Measurements from ENCODE around the gene MAP2K3.

- no peak for TF ChIP-seq CTCF (conservative IDR thresholded peaks at IDR 0.05; ENCODE audit: low read length)
- no peak for TF ChIP-seq EZH2phosphoT487 (IDR thresholded peaks at IDR 0.05; ENCODE audit: borderline replicate concordance, low read depth, low read length)
These were observed 811 bp upstream of the MAP2K3 start for GRCh38 chr17:21283482-21284318.
